GM12878 (cell line): ENCODE measurements around the gene DNAAF2. TPM values are rescaled to one million over a fixed set of nuclear protein-coding genes. Genes with fewer than 3 reads are reported as not detected.

Experiments
- ATAC-seq: fragments of 200-7000 bp; cut with Tn5 transposase; 3 replicates; pipeline ENCODE4 v1.9.1; 2020; ENCODE audit warnings: mild to moderate bottlenecking, moderate library complexity
- BruUV-seq: library from RNA; stranded (reverse); fragments of 400-500 nt; replicated peaks from 2 replicates; lab custom pipeline; 2021; lab: Mats Ljungman, UMichigan
- CTCF ChIA-PET: fragments of 300-600 bp; sonication (Branson Sonifier 250); formaldehyde crosslinking; extraction: SDS; loops from one replicate; lab custom pipeline; 2021; ENCODE audit warnings: inconsistent platforms; lab: Yijun Ruan, JAX
- POLR2A ChIA-PET: fragments of 350-600 bp; formaldehyde crosslinking; extraction: SDS; loops from one replicate; lab custom pipeline; 2021; ENCODE audit warnings: inconsistent platforms; lab: Charles Lee
- RAD21 ChIA-PET: fragments of 300-600 bp; sonication (Branson Sonifier 250); formaldehyde crosslinking; loops from one replicate; lab custom pipeline; 2023; ENCODE audit warnings: antibody characterized with exemption; ENCODE audit not compliant: unreplicated experiment; lab: Charles Lee
- SMC1A ChIA-PET: fragments of 300-600 bp; sonication (Branson Sonifier 250); formaldehyde crosslinking; loops from one replicate; lab custom pipeline; 2023; ENCODE audit not compliant: unreplicated experiment, uncharacterized antibody; lab: Charles Lee
- DNase-seq: peaks from one replicate; pipeline ENCODE4 v3.0.0-alpha.2; 2011; ENCODE audit warnings: low read depth, low spot score
- FAIRE-seq: peaks from 3 replicates; lab custom pipeline; 2011; peaks lifted over from hg19 to GRCh38; lab: Jason Lieb, UNC
- H2AFZ ChIP-seq: 2 replicates; pipeline ENCODE4 v1.6.0; 2011; ENCODE audit warnings: low read depth, low read length, control low read depth; ENCODE audit not compliant: control insufficient read depth
- H3K27ac ChIP-seq: 2 replicates; pipeline ENCODE4 v1.5.1; 2011; ENCODE audit warnings: control low read depth; ENCODE audit not compliant: control insufficient read depth, insufficient read depth
- H3K27me3 ChIP-seq, 2 experiments: replicated peaks in 1 of 2; 2 replicates each; pipeline versions ENCODE4 v1.6.0 to v1.6.1; 2011; ENCODE audit warnings: low read length in 1 of 2; ENCODE audit not compliant: control insufficient read depth in 2 of 2, insufficient read depth in 2 of 2
- H3K36me3 ChIP-seq, 2 experiments: 2 replicates each; pipeline ENCODE4 v1.5.1; 2011; ENCODE audit warnings: low read length in 1 of 2; ENCODE audit not compliant: control insufficient read depth in 2 of 2, insufficient read depth in 2 of 2
- H3K4me1 ChIP-seq: 2 replicates; pipeline ENCODE4 v1.6.1; 2011; ENCODE audit warnings: mild to moderate bottlenecking, low read length, moderate library complexity, mixed read lengths; ENCODE audit not compliant: control insufficient read depth, insufficient read depth
- H3K4me2 ChIP-seq: 2 replicates; pipeline ENCODE4 v1.6.0; 2011; ENCODE audit warnings: control low read depth; ENCODE audit not compliant: control insufficient read depth, insufficient read depth
- H3K4me3 ChIP-seq: fragments of 200-600 bp; sonication (generic); 2 replicates; pipeline ENCODE4 v1.5.1; 2016
- H3K79me2 ChIP-seq: 2 replicates; pipeline ENCODE4 v1.6.0; 2011; ENCODE audit warnings: low read length; ENCODE audit not compliant: control insufficient read depth, insufficient read depth
- H3K9ac ChIP-seq: 2 replicates; pipeline ENCODE4 v1.8.0; 2011; ENCODE audit warnings: low read length, control low read depth, mixed read lengths; ENCODE audit not compliant: control insufficient read depth, insufficient read depth
- H3K9me3 ChIP-seq: replicated peaks from 3 replicates; pipeline ENCODE4 v1.5.1; 2011; ENCODE audit warnings: mild to moderate bottlenecking, low read length; ENCODE audit not compliant: control insufficient read depth, insufficient read depth
- H4K20me1 ChIP-seq: 2 replicates; pipeline ENCODE4 v1.6.0; 2011; ENCODE audit not compliant: control insufficient read depth, insufficient read depth
- CBX3 ChIP-seq: fragments of 200-600 bp; sonication (generic); IDR thresholded peaks from 2 replicates; pipeline ENCODE4 v1.6.1; 2016; ENCODE audit warnings: low read depth, borderline replicate concordance
- FOS ChIP-seq: IDR thresholded peaks from 3 replicates; pipeline ENCODE4 v1.6.1; 2011; ENCODE audit warnings: borderline replicate concordance; ENCODE audit not compliant: insufficient read length; ENCODE audit errors: extremely low read depth
- NFXL1 ChIP-seq: fragments of 450-650 bp; IDR thresholded peaks from 2 replicates; pipeline ENCODE4 v1.6.1; 2017; ENCODE audit warnings: antibody characterized with exemption, mild to moderate bottlenecking, borderline replicate concordance
- NFYB ChIP-seq: IDR thresholded peaks from 2 replicates; pipeline ENCODE4 v1.6.1; 2011; ENCODE audit warnings: low read depth, mild to moderate bottlenecking, low read length, improper control_type of control experiment, moderate library complexity; ENCODE audit not compliant: insufficient read depth
- NR2C1 ChIP-seq: fragments of 450-650 bp; IDR thresholded peaks from 2 replicates; pipeline ENCODE4 v1.6.1; 2017; ENCODE audit warnings: antibody characterized with exemption, mild to moderate bottlenecking, moderate library complexity
- WRNIP1 ChIP-seq: IDR thresholded peaks from 2 replicates; pipeline ENCODE4 v1.6.1; 2011; ENCODE audit warnings: low read depth, low read length, improper control_type of control experiment, borderline replicate concordance
- WGBS: methylation state at CpG from one replicate; pipeline ENCODE4 v1.1.6; 2016; ENCODE audit warnings: low lambda C conversion rate; ENCODE audit not compliant: insufficient replicate concordance, insufficient coverage; ENCODE audit errors: missing lambda C conversion rate; 5-methylcytosine and 5-hydroxymethylcytosine counted together
- in situ Hi-C: fragments of 300-500 bp; cut with MboI; formaldehyde crosslinking; loops from 9 replicates; pipeline ENCODE4 v1.14.3; 2018; ENCODE audit warnings: mixed read lengths
- intact Hi-C: fragments of 100-400 bp; cut with micrococcal nuclease; formaldehyde crosslinking; loops from one replicate; pipeline ENCODE4 v1.14.2; 2022; ENCODE audit not compliant: unreplicated experiment
- polyA plus RNA-seq, 11 experiments: library from polyadenylated mRNA; depleted of rRNA in 4 of 11; unstranded in 6 of 11; stranded (reverse) in 5 of 11; fragments of >200 nt; fragmentation: Nextera tagmentation in 4 of 11; fragmentation: Illumina TruSeq in 1 of 11; extraction: Ambion mirVana in 4 of 11; extraction: Trizol in 1 of 11; gene quantifications; 1 replicate in 1 of 11; 2 replicates in 10 of 11; pipeline versions ENCODE4 v1.2.1 to v1.2.3, GENCODE V29; 2011 to 2016; ENCODE audit warnings: inconsistent platforms in 2 of 11, missing spikeins in 2 of 11, low read depth in 1 of 11
- total RNA-seq, 4 experiments: library from RNA; depleted of rRNA in 3 of 4; stranded (reverse); fragments of >200 nt in 3 of 4; fragmentation: Illumina TruSeq in 1 of 4; extraction: Trizol in 1 of 4; gene quantifications; 2 replicates each; pipeline versions ENCODE4 v1.2.1 to v1.2.3, GENCODE V29; 2013 to 2021
- TF ChIP-seq, protein P1 (sequence below): fragments of 450-650 bp; IDR thresholded peaks from 2 replicates; pipeline ENCODE4 v1.6.1; 2017; ENCODE audit warnings: mild to moderate bottlenecking, moderate library complexity
- TF ChIP-seq, protein P2 (sequence below): fragments of 450-650 bp; formaldehyde crosslinking; IDR thresholded peaks from 2 replicates; pipeline ENCODE4 v1.4.0; 2022; ENCODE audit warnings: mild to moderate bottlenecking, moderate library complexity
- TF ChIP-seq, protein P3 (sequence below): IDR thresholded peaks from 2 replicates; pipeline ENCODE4 v1.6.1; 2011; ENCODE audit warnings: low read depth, low read length, improper control_type of control experiment, borderline replicate concordance
- TF ChIP-seq, protein P4 (sequence below): fragments of 450-650 bp; IDR thresholded peaks from 2 replicates; pipeline ENCODE4 v1.6.1; 2017; ENCODE audit warnings: mild to moderate bottlenecking

DNAAF2 gene
- total and polyA plus RNA-seq, 10 of the 15 experiments (the other 5 are each of a cell fraction or from before 2014, with no cell fraction given), result 5.7 to 24.7 (median 10.8) TPM

DNA sequence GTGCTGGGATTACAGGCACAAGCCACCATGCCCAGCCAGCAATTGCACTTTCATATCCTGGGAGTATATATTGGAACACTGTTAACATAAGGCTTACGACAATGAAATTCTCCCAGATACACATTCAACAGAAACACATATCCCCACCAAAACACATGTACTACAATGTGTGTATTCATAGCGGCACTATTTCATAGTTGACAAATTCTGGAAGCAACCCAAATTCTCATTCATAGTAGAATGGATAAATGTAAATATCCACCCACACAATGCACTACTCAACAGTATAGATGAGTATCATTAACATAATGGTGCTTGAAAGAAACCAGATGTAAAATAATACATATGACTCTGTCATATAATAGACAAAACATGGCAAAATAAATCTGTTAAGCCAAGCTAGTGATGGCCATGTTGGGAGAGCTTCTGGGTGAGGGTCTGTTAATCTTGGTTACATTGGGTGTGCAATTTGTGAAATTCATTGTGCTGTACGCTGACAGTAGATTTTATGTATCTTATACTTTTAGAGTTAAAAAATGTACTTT, 2.6 kb upstream of the DNAAF2 start:
- ChIA-PET POLR2A (interaction anchor here (0.5 to 0.8 kb wide), 3 partner anchors 165 to 200 kb away, joined by 3 to 4 read pairs (median 3); no protein-coding TSS in a partner anchor), SMC1A (interaction anchor here (0.6 to 1.5 kb wide), 8 partner anchors 17 to 215 kb away, joined by 3 to 5 read pairs (median 3); partner anchors contain the start of genes MGAT2, NEMF, POLE2 and RPL36AL), CTCF (interaction anchor here (0.6 to 1.1 kb wide), 4 partner anchors 44 to 208 kb away, joined by 3 to 4 read pairs (median 4); no protein-coding TSS in a partner anchor), RAD21 (interaction anchor here (1.2 kb wide), 1 partner anchor 193 kb away, joined by 3 read pairs; no protein-coding TSS in a partner anchor)
- Histone ChIP-seq H3K9me3 (no peaks in the 10 kb centered on the region), H3K4me3 (no peak overlapping the region), H3K36me3 (peaks cover 0 to 8% of the 10 kb centered on the region in 2 experiments; a peak in 2 of 4 replicates), H3K27ac (no peak overlapping the region), H2AFZ (no peak overlapping the region), H3K9ac (no peak overlapping the region), H3K27me3 (no peaks in the 10 kb centered on the region), H3K79me2 (peaks cover 60% of the 10 kb centered on the region), H3K4me2 (no peak overlapping the region), H4K20me1 (no peaks in the 10 kb centered on the region), H3K4me1 (peaks cover 16% of the 10 kb centered on the region)
- intact Hi-C loops (no loop called here), in situ Hi-C loops (loop anchor here (5.0 to 10.0 kb wide), 3 partner anchors 130 to 477 kb away; partner anchors contain the start of genes KLHDC2 and VCPKMT)
- DNase-seq, result no peak
- no TSS peak for BruUV-seq
- FAIRE-seq, result no peak
- 86% methylated on average over 3 of the region's 3 CpGs for WGBS
- no peak for ATAC-seq
- TF ChIP-seq NFYB (no peak), WRNIP1 (no peak), NFXL1 (no peak), FOS (no peak), CBX3 (no peak), NR2C1 (no peak)
- TF ChIP-seq, protein P1, sequence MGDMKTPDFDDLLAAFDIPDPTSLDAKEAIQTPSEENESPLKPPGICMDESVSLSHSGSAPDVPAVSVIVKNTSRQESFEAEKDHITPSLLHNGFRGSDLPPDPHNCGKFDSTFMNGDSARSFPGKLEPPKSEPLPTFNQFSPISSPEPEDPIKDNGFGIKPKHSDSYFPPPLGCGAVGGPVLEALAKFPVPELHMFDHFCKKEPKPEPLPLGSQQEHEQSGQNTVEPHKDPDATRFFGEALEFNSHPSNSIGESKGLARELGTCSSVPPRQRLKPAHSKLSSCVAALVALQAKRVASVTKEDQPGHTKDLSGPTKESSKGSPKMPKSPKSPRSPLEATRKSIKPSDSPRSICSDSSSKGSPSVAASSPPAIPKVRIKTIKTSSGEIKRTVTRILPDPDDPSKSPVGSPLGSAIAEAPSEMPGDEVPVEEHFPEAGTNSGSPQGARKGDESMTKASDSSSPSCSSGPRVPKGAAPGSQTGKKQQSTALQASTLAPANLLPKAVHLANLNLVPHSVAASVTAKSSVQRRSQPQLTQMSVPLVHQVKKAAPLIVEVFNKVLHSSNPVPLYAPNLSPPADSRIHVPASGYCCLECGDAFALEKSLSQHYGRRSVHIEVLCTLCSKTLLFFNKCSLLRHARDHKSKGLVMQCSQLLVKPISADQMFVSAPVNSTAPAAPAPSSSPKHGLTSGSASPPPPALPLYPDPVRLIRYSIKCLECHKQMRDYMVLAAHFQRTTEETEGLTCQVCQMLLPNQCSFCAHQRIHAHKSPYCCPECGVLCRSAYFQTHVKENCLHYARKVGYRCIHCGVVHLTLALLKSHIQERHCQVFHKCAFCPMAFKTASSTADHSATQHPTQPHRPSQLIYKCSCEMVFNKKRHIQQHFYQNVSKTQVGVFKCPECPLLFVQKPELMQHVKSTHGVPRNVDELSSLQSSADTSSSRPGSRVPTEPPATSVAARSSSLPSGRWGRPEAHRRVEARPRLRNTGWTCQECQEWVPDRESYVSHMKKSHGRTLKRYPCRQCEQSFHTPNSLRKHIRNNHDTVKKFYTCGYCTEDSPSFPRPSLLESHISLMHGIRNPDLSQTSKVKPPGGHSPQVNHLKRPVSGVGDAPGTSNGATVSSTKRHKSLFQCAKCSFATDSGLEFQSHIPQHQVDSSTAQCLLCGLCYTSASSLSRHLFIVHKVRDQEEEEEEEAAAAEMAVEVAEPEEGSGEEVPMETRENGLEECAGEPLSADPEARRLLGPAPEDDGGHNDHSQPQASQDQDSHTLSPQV, result no peak
- TF ChIP-seq, protein P2, sequence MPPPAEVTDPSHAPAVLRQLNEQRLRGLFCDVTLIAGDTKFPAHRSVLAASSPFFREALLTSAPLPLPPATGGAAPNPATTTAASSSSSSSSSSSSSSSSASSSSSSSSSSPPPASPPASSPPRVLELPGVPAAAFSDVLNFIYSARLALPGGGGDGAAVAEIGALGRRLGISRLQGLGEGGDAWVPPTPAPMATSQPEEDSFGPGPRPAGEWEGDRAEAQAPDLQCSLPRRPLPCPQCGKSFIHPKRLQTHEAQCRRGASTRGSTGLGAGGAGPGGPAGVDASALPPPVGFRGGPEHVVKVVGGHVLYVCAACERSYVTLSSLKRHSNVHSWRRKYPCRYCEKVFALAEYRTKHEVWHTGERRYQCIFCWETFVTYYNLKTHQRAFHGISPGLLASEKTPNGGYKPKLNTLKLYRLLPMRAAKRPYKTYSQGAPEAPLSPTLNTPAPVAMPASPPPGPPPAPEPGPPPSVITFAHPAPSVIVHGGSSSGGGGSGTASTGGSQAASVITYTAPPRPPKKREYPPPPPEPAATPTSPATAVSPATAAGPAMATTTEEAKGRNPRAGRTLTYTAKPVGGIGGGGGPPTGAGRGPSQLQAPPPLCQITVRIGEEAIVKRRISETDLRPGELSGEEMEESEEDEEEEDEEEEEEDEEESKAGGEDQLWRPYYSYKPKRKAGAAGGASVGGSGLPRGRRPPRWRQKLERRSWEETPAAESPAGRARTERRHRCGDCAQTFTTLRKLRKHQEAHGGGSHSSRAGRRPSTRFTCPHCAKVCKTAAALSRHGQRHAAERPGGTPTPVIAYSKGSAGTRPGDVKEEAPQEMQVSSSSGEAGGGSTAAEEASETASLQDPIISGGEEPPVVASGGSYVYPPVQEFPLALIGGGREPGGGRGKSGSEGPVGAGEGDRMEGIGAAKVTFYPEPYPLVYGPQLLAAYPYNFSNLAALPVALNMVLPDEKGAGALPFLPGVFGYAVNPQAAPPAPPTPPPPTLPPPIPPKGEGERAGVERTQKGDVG (CRISPR knock-in tag), result no peak
- TF ChIP-seq, protein P3, sequence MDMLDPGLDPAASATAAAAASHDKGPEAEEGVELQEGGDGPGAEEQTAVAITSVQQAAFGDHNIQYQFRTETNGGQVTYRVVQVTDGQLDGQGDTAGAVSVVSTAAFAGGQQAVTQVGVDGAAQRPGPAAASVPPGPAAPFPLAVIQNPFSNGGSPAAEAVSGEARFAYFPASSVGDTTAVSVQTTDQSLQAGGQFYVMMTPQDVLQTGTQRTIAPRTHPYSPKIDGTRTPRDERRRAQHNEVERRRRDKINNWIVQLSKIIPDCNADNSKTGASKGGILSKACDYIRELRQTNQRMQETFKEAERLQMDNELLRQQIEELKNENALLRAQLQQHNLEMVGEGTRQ, result no peak
- TF ChIP-seq, protein P4, sequence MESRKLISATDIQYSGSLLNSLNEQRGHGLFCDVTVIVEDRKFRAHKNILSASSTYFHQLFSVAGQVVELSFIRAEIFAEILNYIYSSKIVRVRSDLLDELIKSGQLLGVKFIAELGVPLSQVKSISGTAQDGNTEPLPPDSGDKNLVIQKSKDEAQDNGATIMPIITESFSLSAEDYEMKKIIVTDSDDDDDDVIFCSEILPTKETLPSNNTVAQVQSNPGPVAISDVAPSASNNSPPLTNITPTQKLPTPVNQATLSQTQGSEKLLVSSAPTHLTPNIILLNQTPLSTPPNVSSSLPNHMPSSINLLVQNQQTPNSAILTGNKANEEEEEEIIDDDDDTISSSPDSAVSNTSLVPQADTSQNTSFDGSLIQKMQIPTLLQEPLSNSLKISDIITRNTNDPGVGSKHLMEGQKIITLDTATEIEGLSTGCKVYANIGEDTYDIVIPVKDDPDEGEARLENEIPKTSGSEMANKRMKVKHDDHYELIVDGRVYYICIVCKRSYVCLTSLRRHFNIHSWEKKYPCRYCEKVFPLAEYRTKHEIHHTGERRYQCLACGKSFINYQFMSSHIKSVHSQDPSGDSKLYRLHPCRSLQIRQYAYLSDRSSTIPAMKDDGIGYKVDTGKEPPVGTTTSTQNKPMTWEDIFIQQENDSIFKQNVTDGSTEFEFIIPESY, result no peak
